ENCODE results near the gene ALOX15.

DNA sequence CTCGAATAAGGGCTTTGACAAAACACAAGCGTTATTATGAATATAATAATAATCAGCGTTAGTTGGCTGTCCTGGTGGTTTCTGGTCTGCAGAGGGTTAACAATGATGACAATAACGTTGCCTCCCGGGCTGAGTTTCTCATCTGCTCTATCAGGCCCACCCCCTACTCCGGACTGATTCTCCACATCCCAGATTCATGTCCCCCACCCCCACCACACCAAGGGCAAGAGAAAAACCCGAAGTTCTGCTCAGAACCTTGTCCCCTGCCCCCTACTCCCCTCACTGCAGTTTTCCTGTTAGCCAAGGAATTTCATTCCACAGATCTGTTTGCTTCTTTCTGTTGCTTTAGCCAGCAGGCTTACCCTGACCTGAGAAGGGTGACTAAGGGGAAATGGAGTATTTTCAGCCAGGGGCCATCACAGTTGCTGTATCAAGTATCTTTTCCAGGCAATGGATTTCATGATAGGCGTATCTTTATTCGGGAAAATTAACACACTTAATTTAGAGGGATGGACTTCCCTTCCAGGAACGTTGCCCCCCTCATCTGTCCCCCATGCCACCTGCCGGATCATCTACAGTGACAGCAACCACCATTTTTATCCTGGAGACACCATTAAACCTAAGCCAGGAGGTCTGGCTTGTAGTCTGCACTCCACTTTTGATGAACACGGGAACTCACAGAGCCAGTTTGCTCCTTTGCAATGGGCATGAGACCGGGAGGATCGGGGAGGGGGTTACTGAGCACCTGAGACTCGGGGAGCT is 23.7 kb downstream of the ALOX15 start:
- TF ChIP-seq, protein P1, sequence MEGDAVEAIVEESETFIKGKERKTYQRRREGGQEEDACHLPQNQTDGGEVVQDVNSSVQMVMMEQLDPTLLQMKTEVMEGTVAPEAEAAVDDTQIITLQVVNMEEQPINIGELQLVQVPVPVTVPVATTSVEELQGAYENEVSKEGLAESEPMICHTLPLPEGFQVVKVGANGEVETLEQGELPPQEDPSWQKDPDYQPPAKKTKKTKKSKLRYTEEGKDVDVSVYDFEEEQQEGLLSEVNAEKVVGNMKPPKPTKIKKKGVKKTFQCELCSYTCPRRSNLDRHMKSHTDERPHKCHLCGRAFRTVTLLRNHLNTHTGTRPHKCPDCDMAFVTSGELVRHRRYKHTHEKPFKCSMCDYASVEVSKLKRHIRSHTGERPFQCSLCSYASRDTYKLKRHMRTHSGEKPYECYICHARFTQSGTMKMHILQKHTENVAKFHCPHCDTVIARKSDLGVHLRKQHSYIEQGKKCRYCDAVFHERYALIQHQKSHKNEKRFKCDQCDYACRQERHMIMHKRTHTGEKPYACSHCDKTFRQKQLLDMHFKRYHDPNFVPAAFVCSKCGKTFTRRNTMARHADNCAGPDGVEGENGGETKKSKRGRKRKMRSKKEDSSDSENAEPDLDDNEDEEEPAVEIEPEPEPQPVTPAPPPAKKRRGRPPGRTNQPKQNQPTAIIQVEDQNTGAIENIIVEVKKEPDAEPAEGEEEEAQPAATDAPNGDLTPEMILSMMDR (IDR thresholded peaks at IDR 0.05) = no peak
- no peak for TF ChIP-seq POLR2A (IDR thresholded peaks at IDR 0.05; ENCODE audit: low read depth)
- no peak for TF ChIP-seq POLR2AphosphoS5 (IDR thresholded peaks at IDR 0.05)

All from esophagus muscularis mucosa (tissue), 3 donors.